ENCODE measurements around the gene BCAS3.

GRCh38 chr17:60720763-60721531 is 43.3 kb downstream of the BCAS3 start:
- no peak for TF ChIP-seq NFRKB (IDR thresholded peaks at IDR 0.05)
- TF ChIP-seq BHLHE40 (IDR thresholded peaks at IDR 0.05; ENCODE audit: borderline replicate concordance) = no peak
- no peak for TF ChIP-seq FOXA1 (IDR thresholded peaks at IDR 0.05)
- no peak for TF ChIP-seq SP1 (IDR thresholded peaks at IDR 0.05)
- TF ChIP-seq HDGF (IDR thresholded peaks at IDR 0.05; ENCODE audit: borderline replicate concordance) = no peak
- TF ChIP-seq LEF1 (IDR thresholded peaks at IDR 0.05; ENCODE audit: borderline replicate concordance) = no peak
- no peak for TF ChIP-seq FOXM1 (IDR thresholded peaks at IDR 0.05; ENCODE audit: borderline replicate concordance)
- TF ChIP-seq FOXK2 (IDR thresholded peaks at IDR 0.05) = no peak
- no peak for TF ChIP-seq SUZ12 (IDR thresholded peaks at IDR 0.05)
